ENCODE results near the gene CADM1.

CADM1 gene

GRCh38 chr11:115340874-115341273 lies 163.3 kb downstream of the CADM1 start:
- no peak overlapping the region for H2AFZ ChIP-seq (ENCODE audit: low read length)
- peak overlapping the region; percentile 23; the same call in 1 of the 2 replicates for H3K4me2 ChIP-seq (ENCODE audit: low read depth, low read length)
- DNase-seq: no peak
- no peaks in the 10 kb centered on the region for H3K9me2 ChIP-seq (replicated peaks; ENCODE audit: insufficient read depth, low read length)
- H3F3A ChIP-seq (ENCODE audit: insufficient read depth, low read length): peaks cover 11% of the 10 kb centered on the region
- peak overlapping the region; percentile 62; the same call in 1 of the 2 replicates for H3K27ac ChIP-seq (ENCODE audit: low read length)
- TF ChIP-seq EZH2phosphoT487 (IDR thresholded peaks at IDR 0.05; ENCODE audit: low read length) (no peak), EZH2 (optimal IDR thresholded peaks at IDR 0.05; ENCODE audit: low read depth, low read length) (no peak)
- TF ChIP-seq, protein P1, sequence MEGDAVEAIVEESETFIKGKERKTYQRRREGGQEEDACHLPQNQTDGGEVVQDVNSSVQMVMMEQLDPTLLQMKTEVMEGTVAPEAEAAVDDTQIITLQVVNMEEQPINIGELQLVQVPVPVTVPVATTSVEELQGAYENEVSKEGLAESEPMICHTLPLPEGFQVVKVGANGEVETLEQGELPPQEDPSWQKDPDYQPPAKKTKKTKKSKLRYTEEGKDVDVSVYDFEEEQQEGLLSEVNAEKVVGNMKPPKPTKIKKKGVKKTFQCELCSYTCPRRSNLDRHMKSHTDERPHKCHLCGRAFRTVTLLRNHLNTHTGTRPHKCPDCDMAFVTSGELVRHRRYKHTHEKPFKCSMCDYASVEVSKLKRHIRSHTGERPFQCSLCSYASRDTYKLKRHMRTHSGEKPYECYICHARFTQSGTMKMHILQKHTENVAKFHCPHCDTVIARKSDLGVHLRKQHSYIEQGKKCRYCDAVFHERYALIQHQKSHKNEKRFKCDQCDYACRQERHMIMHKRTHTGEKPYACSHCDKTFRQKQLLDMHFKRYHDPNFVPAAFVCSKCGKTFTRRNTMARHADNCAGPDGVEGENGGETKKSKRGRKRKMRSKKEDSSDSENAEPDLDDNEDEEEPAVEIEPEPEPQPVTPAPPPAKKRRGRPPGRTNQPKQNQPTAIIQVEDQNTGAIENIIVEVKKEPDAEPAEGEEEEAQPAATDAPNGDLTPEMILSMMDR (IDR thresholded peaks at IDR 0.05; ENCODE audit: low read length): no peak
- peaks cover 33% of the 10 kb centered on the region for H3K79me2 ChIP-seq (ENCODE audit: low read length)
- H3K27me3 ChIP-seq (replicated peaks; ENCODE audit: insufficient read depth, low read length): no peaks in the 10 kb centered on the region
- peaks cover 27% of the 10 kb centered on the region for H3K4me1 ChIP-seq (ENCODE audit: low read length)
- H3K4me3 ChIP-seq (ENCODE audit: low read length): peak overlapping the region; percentile 16; the same call in 1 of the 2 replicates
- no peak overlapping the region; the same call in 1 of the 2 replicates for H3K9ac ChIP-seq (ENCODE audit: low read length)
- H3K36me3 ChIP-seq (replicated peaks; ENCODE audit: insufficient read depth, low read length): no peaks in the 10 kb centered on the region
- no peaks in the 10 kb centered on the region for H3K9me3 ChIP-seq (replicated peaks; ENCODE audit: insufficient read depth, low read length)
- no peaks in the 10 kb centered on the region for H4K20me1 ChIP-seq (ENCODE audit: insufficient read depth, low read length)

DNA sequence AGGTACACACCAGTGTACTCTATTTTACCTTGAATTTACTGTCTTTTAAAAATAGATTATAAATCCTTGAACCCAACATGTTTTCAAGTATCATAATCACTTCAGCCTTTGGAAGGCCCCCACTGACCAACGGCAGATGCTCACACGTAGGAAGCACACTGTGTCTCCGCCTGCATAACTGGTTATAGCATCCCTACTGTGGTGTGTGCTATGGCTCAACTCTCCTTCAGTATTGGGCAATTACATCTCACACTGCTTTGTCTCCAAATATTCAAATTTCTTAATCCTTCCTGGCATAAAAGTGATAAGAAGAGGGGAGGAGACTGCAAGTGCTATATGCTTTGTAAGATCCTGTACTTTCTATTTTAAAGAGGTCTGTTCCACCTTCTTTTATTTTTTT lies 165.7 kb downstream of the CADM1 start:
- Histone ChIP-seq H2AFZ (ENCODE audit: low read length) (no peak overlapping the region), H3K4me2 (ENCODE audit: low read depth, low read length) (no peak overlapping the region), H3K4me3 (ENCODE audit: low read length) (no peak overlapping the region), H3F3A (ENCODE audit: insufficient read depth, low read length) (peaks cover 11% of the 10 kb centered on the region), H3K9me2 (replicated peaks; ENCODE audit: insufficient read depth, low read length) (no peaks in the 10 kb centered on the region), H3K27ac (ENCODE audit: low read length) (no peak overlapping the region), H4K20me1 (ENCODE audit: insufficient read depth, low read length) (no peaks in the 10 kb centered on the region), H3K79me2 (ENCODE audit: low read length) (peaks cover 35% of the 10 kb centered on the region), H3K27me3 (replicated peaks; ENCODE audit: insufficient read depth, low read length) (no peaks in the 10 kb centered on the region), H3K9ac (ENCODE audit: low read length) (no peak overlapping the region), H3K4me1 (ENCODE audit: low read length) (peaks cover 27% of the 10 kb centered on the region), H3K36me3 (replicated peaks; ENCODE audit: insufficient read depth, low read length) (no peaks in the 10 kb centered on the region), H3K9me3 (replicated peaks; ENCODE audit: insufficient read depth, low read length) (no peaks in the 10 kb centered on the region)
- TF ChIP-seq EZH2phosphoT487 (IDR thresholded peaks at IDR 0.05; ENCODE audit: low read length) (no peak), EZH2 (optimal IDR thresholded peaks at IDR 0.05; ENCODE audit: low read depth, low read length) (no peak)
- TF ChIP-seq, protein P1 (IDR thresholded peaks at IDR 0.05; ENCODE audit: low read length): no peak
- DNase-seq: no peak

DNA sequence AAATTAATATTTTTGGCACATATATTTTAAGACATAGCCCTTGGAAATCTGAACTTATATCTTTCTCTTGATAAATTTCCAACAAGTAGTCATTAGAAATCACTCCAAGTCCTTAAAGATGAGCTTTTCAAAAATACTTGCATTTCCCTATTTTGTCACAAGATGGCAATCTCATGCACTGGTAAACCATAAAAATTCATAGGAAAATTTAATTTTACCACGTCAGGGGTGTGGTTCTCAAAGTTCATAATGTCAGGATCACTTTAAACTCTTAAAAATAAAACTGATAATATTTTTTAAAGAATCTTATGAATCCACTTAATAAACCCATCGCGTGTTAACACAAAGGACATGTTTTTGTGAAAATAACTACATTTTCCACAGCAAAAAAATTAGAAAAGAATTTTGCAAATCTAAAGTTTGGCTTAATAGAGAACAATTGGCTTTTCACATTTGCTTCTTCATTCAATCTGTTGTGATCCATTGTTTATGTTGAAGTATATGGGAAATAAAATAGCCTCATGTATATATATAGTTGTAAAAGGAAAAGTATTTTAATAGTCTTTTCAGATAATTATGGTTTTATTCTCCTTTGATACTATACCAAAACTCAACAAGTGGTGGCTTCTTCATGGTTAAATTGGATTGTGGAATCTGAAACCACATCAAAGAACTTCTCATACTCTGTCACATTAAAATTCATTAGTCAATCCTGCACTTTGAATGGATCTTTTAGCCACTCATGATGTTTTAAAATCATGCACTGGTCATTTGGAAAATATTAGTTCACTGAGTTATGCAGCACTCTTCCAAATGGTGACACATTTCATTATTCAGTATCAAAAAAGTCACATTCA lies 169.1 kb downstream of the CADM1 start:
- no peak overlapping the region for H2AFZ ChIP-seq (ENCODE audit: low read length)
- H3K9me3 ChIP-seq (replicated peaks; ENCODE audit: insufficient read depth, low read length): no peaks in the 10 kb centered on the region
- no peaks in the 10 kb centered on the region for H4K20me1 ChIP-seq (ENCODE audit: insufficient read depth, low read length)
- no peak for TF ChIP-seq EZH2phosphoT487 (IDR thresholded peaks at IDR 0.05; ENCODE audit: low read length)
- TF ChIP-seq, protein P1 (IDR thresholded peaks at IDR 0.05; ENCODE audit: low read length): peak; percentile 66
- H3K4me1 ChIP-seq (ENCODE audit: low read length): no peaks in the 10 kb centered on the region
- H3K9me2 ChIP-seq (replicated peaks; ENCODE audit: insufficient read depth, low read length): no peaks in the 10 kb centered on the region
- no peak overlapping the region for H3K4me2 ChIP-seq (ENCODE audit: low read depth, low read length)
- no peak overlapping the region for H3K9ac ChIP-seq (ENCODE audit: low read length)
- no peak overlapping the region for H3K4me3 ChIP-seq (ENCODE audit: low read length)
- H3K36me3 ChIP-seq (replicated peaks; ENCODE audit: insufficient read depth, low read length): no peaks in the 10 kb centered on the region
- peaks cover 40% of the 10 kb centered on the region for H3K79me2 ChIP-seq (ENCODE audit: low read length)
- no peak overlapping the region for H3K27ac ChIP-seq (ENCODE audit: low read length)
- H3F3A ChIP-seq (ENCODE audit: insufficient read depth, low read length): no peaks in the 10 kb centered on the region
- DNase-seq: peak; percentile 63
- H3K27me3 ChIP-seq (replicated peaks; ENCODE audit: insufficient read depth, low read length): no peaks in the 10 kb centered on the region
